C4-2B (cell line): ENCODE data around the gene KRT4.

Experiments
- ZFX ChIP-seq: fragments of 450-650 bp; IDR thresholded peaks from 2 replicates; pipeline ENCODE4 v1.6.1; 2017
- TF ChIP-seq, protein P1 (sequence below): fragments of 450-650 bp; conservative IDR thresholded peaks from 2 replicates; pipeline ENCODE4 v1.5.1; 2017; ENCODE audit warnings: mild to moderate bottlenecking

DNA sequence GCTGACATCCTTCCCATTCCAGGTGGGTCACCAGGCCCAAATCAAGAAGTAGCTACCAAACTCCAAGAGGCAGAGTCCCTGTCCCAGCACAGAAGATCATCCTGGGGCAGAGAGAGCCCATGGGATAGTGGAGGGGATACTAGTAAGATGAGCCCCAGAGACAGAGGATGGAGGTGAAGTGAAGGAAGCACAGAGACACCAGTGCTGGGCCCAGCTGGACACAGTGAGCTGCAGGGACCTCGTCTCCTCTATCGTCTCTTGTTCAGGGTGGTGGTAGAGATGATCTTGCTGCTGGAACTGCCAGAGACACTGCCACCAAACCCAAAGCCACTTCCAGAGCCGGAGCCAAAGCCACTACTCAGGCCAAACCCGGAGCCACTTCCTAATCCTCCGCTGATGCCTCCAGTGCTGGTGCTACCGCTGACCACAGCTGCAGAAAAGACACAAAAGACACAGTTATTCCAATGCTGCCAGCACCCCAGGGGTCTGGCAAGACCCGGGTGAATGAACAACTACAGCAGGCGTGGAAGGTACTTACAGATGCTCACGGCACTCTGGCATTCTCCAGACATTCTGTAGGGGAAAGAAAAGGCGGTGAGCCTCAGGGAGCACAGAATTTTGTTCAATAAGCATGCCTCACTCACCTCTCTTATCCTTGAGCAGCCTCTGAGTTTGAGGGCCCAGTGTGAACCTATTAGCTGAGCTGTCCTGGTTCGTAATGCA, 6.9 kb downstream of the KRT4 start:
- TF ChIP-seq, protein P1, sequence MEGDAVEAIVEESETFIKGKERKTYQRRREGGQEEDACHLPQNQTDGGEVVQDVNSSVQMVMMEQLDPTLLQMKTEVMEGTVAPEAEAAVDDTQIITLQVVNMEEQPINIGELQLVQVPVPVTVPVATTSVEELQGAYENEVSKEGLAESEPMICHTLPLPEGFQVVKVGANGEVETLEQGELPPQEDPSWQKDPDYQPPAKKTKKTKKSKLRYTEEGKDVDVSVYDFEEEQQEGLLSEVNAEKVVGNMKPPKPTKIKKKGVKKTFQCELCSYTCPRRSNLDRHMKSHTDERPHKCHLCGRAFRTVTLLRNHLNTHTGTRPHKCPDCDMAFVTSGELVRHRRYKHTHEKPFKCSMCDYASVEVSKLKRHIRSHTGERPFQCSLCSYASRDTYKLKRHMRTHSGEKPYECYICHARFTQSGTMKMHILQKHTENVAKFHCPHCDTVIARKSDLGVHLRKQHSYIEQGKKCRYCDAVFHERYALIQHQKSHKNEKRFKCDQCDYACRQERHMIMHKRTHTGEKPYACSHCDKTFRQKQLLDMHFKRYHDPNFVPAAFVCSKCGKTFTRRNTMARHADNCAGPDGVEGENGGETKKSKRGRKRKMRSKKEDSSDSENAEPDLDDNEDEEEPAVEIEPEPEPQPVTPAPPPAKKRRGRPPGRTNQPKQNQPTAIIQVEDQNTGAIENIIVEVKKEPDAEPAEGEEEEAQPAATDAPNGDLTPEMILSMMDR, result no peak
- TF ChIP-seq ZFX, result no peak
